ENCODE results near the gene LHX6. TPM values are rescaled to one million over a fixed set of nuclear protein-coding genes. Genes with fewer than 3 reads are reported as not detected.

The LHX6 gene
- polyA plus RNA-seq, 1 donor from 2014 or later, result 0.14 TPM

DNA sequence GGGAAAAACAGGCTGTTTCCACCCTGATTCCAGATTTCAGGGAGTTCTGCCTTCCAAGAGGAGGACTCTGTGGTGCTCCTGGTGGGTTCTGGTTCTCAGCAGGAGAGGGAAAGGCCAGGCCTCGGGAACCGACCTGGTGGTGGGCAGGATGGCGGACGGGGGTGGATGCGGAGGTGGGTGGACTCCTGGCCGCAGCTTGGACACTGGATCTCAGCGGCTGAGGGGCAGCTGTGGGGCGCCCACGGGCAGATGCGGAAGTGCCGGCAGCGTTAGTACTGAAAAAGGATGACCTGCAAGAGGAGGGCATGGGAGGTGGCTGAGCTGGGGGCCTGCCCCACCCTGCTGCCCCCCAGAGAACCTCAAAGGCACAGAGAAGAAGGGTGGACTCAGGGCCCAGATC, 24.3 kb downstream of the LHX6 start:
- Histone ChIP-seq H3K36me3 (ENCODE audit: insufficient read depth, low read length) (no peaks in the 10 kb centered on the region), H3K9ac (ENCODE audit: low read length) (no peak overlapping the region), H3K4me2 (ENCODE audit: low read length) (no peak overlapping the region), H3K27me3 (ENCODE audit: insufficient read depth, low read depth, low read length) (peaks cover 8% of the 10 kb centered on the region), H3K9me3 (ENCODE audit: low read length) (no peaks in the 10 kb centered on the region), H3K79me2 (replicated peaks; ENCODE audit: insufficient read depth, low read length) (no peaks in the 10 kb centered on the region), H3K4me3 (ENCODE audit: low read length) (no peak overlapping the region), H2AFZ (ENCODE audit: low read depth, low read length) (no peak overlapping the region), H4K20me1 (ENCODE audit: insufficient read depth) (no peaks in the 10 kb centered on the region), H3K27ac (ENCODE audit: low read length) (no peak overlapping the region), H3K9me2 (ENCODE audit: insufficient read depth, low read length) (no peaks in the 10 kb centered on the region), H3F3A (ENCODE audit: insufficient read depth, low read length, poor library complexity, severe bottlenecking) (no peaks in the 10 kb centered on the region)
- TF ChIP-seq RAD21 (conservative IDR thresholded peaks at IDR 0.05) (no peak), TAF1 (IDR thresholded peaks at IDR 0.05; ENCODE audit: low read depth) (no peak), EZH2 (IDR thresholded peaks at IDR 0.05; ENCODE audit: borderline replicate concordance, insufficient read depth, low read length, poor library complexity, severe bottlenecking) (no peak), SMC3 (conservative IDR thresholded peaks at IDR 0.05; ENCODE audit: poor library complexity) (no peak), EP300 (conservative IDR thresholded peaks at IDR 0.05; ENCODE audit: poor library complexity, severe bottlenecking) (no peak), MXI1 (conservative IDR thresholded peaks at IDR 0.05; ENCODE audit: poor library complexity, severe bottlenecking) (no peak), POLR2AphosphoS5 (IDR thresholded peaks at IDR 0.05) (no peak)
- TF ChIP-seq, protein P1, sequence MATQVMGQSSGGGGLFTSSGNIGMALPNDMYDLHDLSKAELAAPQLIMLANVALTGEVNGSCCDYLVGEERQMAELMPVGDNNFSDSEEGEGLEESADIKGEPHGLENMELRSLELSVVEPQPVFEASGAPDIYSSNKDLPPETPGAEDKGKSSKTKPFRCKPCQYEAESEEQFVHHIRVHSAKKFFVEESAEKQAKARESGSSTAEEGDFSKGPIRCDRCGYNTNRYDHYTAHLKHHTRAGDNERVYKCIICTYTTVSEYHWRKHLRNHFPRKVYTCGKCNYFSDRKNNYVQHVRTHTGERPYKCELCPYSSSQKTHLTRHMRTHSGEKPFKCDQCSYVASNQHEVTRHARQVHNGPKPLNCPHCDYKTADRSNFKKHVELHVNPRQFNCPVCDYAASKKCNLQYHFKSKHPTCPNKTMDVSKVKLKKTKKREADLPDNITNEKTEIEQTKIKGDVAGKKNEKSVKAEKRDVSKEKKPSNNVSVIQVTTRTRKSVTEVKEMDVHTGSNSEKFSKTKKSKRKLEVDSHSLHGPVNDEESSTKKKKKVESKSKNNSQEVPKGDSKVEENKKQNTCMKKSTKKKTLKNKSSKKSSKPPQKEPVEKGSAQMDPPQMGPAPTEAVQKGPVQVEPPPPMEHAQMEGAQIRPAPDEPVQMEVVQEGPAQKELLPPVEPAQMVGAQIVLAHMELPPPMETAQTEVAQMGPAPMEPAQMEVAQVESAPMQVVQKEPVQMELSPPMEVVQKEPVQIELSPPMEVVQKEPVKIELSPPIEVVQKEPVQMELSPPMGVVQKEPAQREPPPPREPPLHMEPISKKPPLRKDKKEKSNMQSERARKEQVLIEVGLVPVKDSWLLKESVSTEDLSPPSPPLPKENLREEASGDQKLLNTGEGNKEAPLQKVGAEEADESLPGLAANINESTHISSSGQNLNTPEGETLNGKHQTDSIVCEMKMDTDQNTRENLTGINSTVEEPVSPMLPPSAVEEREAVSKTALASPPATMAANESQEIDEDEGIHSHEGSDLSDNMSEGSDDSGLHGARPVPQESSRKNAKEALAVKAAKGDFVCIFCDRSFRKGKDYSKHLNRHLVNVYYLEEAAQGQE (IDR thresholded peaks at IDR 0.05; ENCODE audit: borderline replicate concordance), result no peak
- TF ChIP-seq, protein P2, sequence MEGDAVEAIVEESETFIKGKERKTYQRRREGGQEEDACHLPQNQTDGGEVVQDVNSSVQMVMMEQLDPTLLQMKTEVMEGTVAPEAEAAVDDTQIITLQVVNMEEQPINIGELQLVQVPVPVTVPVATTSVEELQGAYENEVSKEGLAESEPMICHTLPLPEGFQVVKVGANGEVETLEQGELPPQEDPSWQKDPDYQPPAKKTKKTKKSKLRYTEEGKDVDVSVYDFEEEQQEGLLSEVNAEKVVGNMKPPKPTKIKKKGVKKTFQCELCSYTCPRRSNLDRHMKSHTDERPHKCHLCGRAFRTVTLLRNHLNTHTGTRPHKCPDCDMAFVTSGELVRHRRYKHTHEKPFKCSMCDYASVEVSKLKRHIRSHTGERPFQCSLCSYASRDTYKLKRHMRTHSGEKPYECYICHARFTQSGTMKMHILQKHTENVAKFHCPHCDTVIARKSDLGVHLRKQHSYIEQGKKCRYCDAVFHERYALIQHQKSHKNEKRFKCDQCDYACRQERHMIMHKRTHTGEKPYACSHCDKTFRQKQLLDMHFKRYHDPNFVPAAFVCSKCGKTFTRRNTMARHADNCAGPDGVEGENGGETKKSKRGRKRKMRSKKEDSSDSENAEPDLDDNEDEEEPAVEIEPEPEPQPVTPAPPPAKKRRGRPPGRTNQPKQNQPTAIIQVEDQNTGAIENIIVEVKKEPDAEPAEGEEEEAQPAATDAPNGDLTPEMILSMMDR (IDR thresholded peaks at IDR 0.05; ENCODE audit: poor library complexity, severe bottlenecking), result no peak

DNA sequence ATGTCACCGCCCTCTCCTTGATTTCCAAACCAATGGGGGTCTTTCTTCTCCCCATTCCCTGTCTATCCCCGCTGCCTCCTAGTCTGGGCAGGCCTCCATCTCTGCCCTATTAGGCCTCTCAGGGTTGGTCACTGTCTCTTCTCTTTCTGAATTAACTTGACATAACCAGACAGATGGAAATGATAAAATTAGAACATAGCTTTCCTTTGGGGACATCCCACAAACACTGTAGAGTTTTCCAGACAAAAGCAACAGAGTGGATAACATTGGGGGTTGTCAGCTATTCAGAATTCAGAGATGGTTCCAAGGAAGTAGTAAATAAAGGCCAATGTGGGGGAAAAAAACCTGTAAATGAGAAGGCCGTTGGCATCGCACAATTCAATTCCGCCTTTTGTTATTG, 24.7 kb downstream of the LHX6 start:
- Histone ChIP-seq H3K4me2 (ENCODE audit: low read length) (no peak overlapping the region), H3F3A (ENCODE audit: insufficient read depth, low read length, poor library complexity, severe bottlenecking) (no peaks in the 10 kb centered on the region), H3K36me3 (ENCODE audit: insufficient read depth, low read length) (no peaks in the 10 kb centered on the region), H3K9me3 (ENCODE audit: low read length) (no peaks in the 10 kb centered on the region), H3K27ac (ENCODE audit: low read length) (no peak overlapping the region), H3K79me2 (replicated peaks; ENCODE audit: insufficient read depth, low read length) (no peaks in the 10 kb centered on the region), H3K9ac (ENCODE audit: low read length) (no peak overlapping the region), H3K4me3 (ENCODE audit: low read length) (no peak overlapping the region), H4K20me1 (ENCODE audit: insufficient read depth) (no peaks in the 10 kb centered on the region), H3K27me3 (ENCODE audit: insufficient read depth, low read depth, low read length) (peaks cover 7% of the 10 kb centered on the region), H3K9me2 (ENCODE audit: insufficient read depth, low read length) (no peaks in the 10 kb centered on the region), H2AFZ (ENCODE audit: low read depth, low read length) (no peak overlapping the region)
- TF ChIP-seq, protein P1 (IDR thresholded peaks at IDR 0.05; ENCODE audit: borderline replicate concordance), result no peak
- TF ChIP-seq MXI1 (conservative IDR thresholded peaks at IDR 0.05; ENCODE audit: poor library complexity, severe bottlenecking), result no peak
- TF ChIP-seq, protein P2 (IDR thresholded peaks at IDR 0.05; ENCODE audit: poor library complexity, severe bottlenecking), result no peak
- no peak for TF ChIP-seq TAF1 (IDR thresholded peaks at IDR 0.05; ENCODE audit: low read depth)
- TF ChIP-seq EP300 (conservative IDR thresholded peaks at IDR 0.05; ENCODE audit: poor library complexity, severe bottlenecking), result no peak
- no peak for TF ChIP-seq EZH2 (IDR thresholded peaks at IDR 0.05; ENCODE audit: borderline replicate concordance, insufficient read depth, low read length, poor library complexity, severe bottlenecking)
- TF ChIP-seq POLR2AphosphoS5 (IDR thresholded peaks at IDR 0.05), result no peak
- no peak for TF ChIP-seq SMC3 (conservative IDR thresholded peaks at IDR 0.05; ENCODE audit: poor library complexity)
- no peak for TF ChIP-seq RAD21 (conservative IDR thresholded peaks at IDR 0.05)
